Esophagus muscularis mucosa (tissue), 4 donors: Measurements from ENCODE around the gene YOD1.

Experiments used
- CTCF ChIP-seq, 3 experiments: fragments of 200-600 bp in 2 of 3; fragments of 450-650 bp in 1 of 3; sonication (generic) in 2 of 3; IDR thresholded peaks; one replicate each; pipeline ENCODE4 v1.5.1; 2017 to 2019; ENCODE audit warnings: antibody characterized with exemption in 3 of 3, mild to moderate bottlenecking in 2 of 3, moderate library complexity in 1 of 3
- EP300 ChIP-seq: sonication (generic); formaldehyde crosslinking; IDR thresholded peaks from one replicate; pipeline ENCODE4 v1.6.1; 2017; ENCODE audit warnings: antibody characterized with exemption
- POLR2A ChIP-seq: fragments of 450-650 bp; IDR thresholded peaks from one replicate; pipeline ENCODE4 v1.6.1; 2017; ENCODE audit warnings: antibody characterized with exemption, moderate library complexity, mild to moderate bottlenecking, low read depth

- TF ChIP-seq EP300 = no peak
- TF ChIP-seq POLR2A = no peak
- no peak for TF ChIP-seq CTCF (IDR thresholded peaks at IDR 0.05)
Observed at GRCh38 chr1:207055386-207056001, 4.5 kb upstream of the YOD1 start.
